Daoy (cell line): ENCODE measurements around the gene PPM1L. TPM values are rescaled to one million over a fixed set of nuclear protein-coding genes. Genes with fewer than 3 reads are reported as not detected.

Source experiments
- DNase-seq: peaks from one replicate; pipeline ENCODE4 v3.0.0-alpha.2; 2015; ENCODE audit warnings: low read depth
- total RNA-seq: library from RNA; depleted of rRNA; stranded (reverse); fragments of >200 nt; shearing (Covaris generic); gene quantifications from 2 replicates; pipeline ENCODE4 v1.2.3, GENCODE V29; 2014

Gene PPM1L
- total RNA-seq, 1 experiment from 2014 or later, result 6.8 TPM

GRCh38 chr3:160808838-160809237, 52.8 kb downstream of the PPM1L start:
- no peak for DNase-seq

GRCh38 chr3:160809453-160809852, 53.4 kb downstream of the PPM1L start:
- DNase-seq, result no peak

- DNase-seq, result no peak
Measured at GRCh38 chr3:160810362-160811236, 54.6 kb downstream of the PPM1L start.

DNA sequence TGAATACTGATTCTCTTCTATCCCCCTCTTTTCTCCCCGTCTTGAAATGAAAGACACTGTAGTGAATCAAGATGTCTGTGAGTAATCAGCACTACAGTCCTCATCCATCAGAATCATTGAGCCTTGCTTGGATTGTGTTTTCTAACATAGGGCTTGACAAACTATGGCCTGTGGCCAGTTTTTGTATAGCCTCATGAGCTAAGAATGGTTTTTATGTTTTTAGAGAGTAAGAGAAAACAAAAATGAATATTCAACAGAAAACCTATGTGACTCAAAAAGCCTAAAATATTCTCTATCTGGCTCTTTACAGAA, 55.2 kb downstream of the PPM1L start:
- DNase-seq, result no peak

GRCh38 chr3:160812304-160812703, 56.3 kb downstream of the PPM1L start:
- no peak for DNase-seq

- DNase-seq, result no peak
Measured at GRCh38 chr3:160815280-160815679, 59.2 kb downstream of the PPM1L start.

DNA sequence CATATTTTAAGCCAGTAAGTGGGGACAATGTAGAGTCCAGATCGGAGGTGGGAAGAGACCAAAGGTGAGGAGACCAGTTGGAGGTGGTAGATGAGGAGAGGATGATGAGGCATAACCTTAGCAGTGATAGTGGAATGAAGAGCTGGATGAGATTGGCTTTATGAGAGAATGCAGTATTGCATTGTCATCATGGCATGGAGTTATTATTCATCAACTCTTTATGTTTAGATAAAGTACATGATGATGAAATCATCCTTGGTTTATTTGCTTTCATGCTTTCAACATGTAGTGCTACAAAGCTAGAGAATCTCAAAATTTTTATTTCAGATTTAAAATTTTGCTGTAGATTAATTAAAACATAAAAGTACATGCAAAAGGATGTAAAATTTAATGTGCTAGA, 64.0 kb downstream of the PPM1L start:
- no peak for DNase-seq

- DNase-seq, result no peak
Measured at GRCh38 chr3:160820430-160820829, 64.4 kb downstream of the PPM1L start.

DNA sequence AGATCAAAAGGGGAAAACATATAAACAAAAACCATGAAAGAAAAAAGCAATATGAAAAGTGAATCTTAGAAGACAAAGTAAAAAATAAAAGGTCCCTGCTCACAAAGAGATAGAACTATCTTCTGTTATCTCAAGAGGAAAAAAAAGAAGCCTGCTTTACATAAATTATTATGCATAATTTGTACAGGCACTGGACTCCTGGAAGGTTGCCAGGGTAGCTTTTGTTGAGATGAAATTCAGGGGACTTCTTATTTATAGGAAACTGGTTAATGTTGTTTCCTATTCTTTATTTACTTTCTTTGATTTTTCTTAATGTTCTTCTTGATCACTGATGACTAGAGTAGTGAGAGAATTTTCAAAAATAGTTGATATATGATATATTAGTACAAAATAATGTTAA, 66.9 kb downstream of the PPM1L start:
- DNase-seq, result no peak

DNA sequence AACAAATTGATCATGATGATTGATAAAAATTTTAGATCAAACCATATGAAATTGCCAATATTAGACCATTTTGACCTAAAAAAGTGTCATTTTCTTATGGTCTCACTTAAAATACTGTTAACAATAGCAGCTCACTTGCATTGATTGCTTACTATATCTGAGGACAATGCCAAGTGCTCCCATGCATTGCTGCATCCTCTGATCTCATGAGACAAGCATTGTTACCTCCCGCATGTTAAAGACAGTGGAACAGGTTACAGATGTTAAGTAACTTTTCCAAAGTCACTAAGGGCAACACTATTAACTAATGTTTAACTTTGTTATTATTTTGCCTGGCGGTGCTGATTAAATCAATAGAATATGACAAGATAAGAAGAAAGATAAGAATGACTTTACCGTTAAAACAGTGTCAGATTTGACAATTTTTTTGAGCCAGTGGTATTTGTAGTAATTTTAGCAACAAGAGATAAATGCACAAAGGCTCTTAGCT, 69.3 kb downstream of the PPM1L start:
- DNase-seq, result no peak

GRCh38 chr3:160826408-160826807, 70.4 kb downstream of the PPM1L start:
- no peak for DNase-seq

GRCh38 chr3:160826991-160827390, 71.0 kb downstream of the PPM1L start:
- DNase-seq, result no peak

DNA sequence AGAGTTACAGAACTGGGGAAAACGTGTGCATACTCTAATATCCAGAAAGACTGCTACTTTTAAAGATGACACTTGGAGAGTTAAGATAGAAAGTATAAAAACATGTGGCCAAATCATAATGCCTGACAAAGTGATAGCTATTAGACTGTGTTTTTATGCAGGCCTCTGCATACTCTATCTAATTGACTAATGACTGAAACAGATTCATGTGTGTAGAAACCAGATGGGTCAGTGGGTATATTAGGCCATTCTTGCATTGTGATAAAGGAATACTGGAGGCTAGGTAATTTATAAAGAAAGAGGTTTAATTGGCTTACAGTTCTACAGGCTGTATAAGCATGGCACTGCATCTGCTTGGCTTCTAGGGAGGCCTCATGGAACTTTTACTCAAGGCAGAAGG, 71.5 kb downstream of the PPM1L start:
- no peak for DNase-seq

DNA sequence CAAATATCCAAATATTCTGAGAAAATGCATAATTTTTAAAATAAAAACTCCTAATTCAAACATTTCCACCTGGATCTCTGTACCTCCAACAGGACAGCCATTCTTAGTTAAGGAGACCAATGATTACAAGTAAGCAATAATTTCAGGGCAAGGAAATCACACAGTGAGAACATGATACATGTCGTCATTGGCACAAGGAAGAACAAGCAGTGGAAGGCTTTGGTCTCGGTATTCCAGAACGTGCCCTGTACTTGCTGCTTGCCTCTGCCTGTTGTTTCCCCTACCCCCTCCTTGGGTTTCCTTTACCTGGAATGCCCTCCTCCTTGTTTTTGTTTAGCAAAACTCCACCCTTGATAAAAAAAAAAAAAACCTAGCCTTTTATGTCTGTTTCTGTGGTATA, 72.8 kb downstream of the PPM1L start:
- no peak for DNase-seq

DNA sequence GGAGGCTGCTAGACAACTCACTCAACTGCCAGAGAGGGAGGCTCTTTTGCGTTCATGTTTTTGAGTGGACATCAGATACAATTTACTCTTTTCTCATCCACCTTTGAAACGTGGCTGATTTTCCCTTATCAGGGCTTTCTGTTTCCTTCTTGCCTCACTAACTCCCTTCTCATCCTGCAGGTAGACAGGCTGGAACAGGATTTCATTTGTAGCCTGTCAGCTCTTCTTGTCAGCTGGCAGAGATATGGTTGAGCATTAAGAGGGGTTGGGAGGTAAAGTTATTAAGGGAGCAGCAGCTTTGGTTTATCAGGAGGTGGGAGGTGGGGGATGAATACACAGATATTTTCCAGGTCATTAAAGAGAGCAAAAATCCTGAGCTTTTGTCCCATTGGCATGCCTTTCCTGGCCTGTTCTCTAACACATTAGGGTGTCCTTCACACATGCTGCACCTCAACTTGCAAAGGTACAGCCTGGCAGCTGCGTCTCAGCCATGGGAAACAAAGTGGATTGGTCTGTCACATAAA, 73.5 kb downstream of the PPM1L start:
- DNase-seq, result no peak

DNA sequence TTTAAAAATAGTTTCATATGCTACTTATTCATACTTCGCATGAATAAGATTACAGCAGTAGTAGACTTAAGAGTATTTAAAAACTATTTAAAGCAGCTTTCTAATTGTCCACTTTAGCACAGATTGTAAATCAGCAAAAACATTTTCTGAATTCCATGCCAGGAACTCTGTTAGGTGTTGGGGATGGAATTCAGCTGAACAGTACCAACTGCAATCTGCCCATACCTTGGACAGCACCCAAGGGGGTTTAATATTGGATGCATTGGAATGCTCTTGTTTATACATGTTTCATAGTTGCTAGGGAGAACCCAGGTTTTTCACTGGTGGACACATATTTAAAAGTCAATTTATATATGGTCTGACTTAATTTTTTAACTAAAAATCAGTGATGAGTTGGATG, 74.8 kb downstream of the PPM1L start:
- no peak for DNase-seq

DNA sequence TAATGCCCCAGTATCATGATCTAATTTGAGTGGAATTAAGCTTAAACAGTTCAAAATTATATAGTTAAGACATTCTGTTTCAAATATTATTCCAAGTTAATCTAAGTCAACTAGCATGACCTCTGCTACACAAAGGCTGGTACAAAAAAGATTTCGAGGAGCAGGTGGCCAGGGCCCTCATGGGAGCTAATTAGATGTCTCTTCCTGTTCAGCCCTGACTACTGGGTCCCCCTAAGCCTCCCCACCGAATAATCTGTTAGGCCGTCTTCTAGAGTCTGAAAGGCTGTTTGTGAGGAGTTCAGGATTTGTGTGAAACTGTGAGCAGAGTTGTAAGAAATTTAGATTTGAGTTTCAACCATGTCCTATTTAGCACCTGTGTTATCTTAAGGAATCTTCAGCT, 75.4 kb downstream of the PPM1L start:
- no peak for DNase-seq

DNA sequence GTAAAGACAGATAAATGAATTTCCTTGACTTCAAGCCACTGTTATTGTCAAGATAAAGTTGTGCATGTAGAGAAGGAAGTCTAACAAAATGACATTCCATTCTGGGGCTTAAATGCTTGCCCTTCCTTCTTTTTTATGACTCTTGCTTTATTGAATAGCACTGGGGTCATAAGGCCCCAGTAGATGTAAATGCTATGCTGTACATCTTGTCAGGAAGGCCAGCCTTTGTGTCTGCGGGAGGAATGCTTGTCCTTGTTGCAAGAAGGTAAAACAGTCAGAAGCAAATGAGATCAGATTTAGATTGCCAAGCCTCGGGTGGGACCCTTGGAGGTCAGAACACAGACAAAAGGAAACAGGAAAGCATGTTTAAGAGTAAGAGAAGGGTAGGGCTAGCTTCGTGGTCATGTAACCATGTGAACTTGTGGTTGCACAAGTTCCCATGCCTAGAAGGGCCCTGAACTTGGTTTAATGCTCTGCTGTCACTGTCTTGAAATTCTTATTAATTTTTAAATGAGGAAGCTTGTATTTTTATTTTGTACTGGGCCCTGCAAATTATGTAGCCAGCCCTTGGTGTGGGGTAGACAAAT, 81.5 kb downstream of the PPM1L start:
- no peak for DNase-seq

GRCh38 chr3:160840590-160840989, 84.6 kb downstream of the PPM1L start:
- no peak for DNase-seq

- no peak for DNase-seq
Measured at GRCh38 chr3:160841455-160841854, 85.4 kb downstream of the PPM1L start.

DNA sequence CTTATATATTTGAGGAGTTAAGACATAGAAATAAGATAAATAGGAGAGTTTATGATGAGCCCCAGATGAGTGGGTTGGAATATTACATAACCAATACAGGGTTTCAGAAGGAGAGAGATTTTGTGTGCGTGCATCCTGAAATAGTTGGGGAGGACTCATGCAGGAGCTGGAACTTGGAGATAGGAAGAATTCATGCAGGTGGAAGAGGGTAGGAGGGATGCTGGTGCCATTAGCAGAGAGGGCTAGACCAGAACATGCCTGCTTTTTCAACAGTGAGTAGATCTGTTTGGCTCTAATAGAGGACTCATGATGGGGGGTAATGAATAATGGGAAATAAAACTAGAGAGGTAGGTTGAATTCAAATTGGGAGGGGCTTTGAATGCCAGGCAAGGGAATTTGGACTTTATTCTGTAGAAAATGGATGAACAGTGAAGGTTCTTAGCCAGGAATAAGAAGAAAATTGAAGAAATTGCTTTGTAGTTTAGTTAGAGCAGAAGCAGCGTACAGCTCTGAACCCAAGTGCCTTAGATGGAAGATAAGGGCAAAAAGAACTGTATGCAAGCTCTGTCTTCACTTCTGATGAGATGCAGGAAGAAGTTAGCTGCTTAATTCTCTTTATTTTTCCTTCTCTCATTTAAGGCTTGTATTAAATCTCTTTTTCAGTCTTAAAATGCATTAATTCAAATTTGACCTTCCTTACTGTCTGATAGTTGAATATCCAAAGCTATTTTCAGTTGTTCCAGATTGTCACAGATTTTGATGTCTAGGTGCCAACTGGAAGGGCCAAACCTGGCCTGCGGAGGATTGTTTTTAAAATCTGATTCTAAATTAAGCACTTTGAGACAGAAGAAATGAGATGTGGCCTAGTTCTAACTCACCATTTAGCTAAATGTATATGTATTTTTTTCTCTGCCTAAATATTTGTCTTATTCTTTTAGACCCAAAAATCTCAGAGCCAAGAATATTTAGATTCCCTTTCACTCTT, 86.3 kb downstream of the PPM1L start:
- DNase-seq, result no peak

- no peak for DNase-seq
Measured at GRCh38 chr3:160851629-160852210, 95.7 kb downstream of the PPM1L start.
